HG03565 (cell line): ENCODE results near the gene CDK17.

Experiments used
- ATAC-seq: cut with Tn5 transposase; IDR thresholded peaks from one replicate; pipeline ENCODE4 v1.9.1; 2021; ENCODE audit warnings: mild to moderate bottlenecking, moderate library complexity; ENCODE audit not compliant: unreplicated experiment

The CDK17 gene

DNA sequence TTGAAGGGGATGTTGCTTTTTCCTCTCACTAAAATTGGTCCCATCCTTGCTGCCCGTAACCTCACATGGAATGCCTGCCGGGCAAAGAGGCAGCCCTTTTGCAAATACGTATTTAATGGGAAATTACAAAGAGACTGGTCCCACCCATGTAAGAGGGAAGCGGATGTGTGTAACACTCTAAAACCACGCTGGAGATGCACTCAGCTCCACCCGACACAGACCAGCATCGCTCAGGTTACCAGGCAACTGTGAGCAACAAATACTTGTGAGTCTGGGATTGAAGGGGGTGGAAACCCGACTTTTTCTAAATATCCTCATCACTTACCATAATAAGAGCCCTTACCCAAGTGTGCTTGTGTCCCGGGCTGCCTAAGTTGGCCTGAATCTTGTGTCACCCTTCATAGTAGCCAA, 158.4 kb downstream of the CDK17 start:
- no peak for ATAC-seq

DNA sequence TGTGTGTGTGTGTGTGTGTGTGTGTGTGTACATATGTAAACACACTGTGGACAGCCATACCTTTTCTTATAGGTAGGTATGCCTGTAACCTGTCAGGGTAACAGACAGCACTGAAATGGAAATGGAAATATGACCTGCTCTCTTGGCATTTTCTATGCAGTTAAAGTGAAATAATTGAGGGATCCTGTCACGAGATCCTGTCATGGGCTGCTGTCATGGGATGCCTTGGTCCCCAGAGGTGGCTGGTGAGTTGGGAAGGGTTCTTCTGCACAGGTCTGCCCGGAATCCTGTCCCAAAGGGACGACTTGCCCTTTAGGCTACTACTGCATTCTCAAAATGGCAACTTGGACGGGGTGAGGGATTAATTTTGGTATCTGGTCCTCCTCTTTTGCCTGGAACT, 158.8 kb downstream of the CDK17 start:
- no peak for ATAC-seq

DNA sequence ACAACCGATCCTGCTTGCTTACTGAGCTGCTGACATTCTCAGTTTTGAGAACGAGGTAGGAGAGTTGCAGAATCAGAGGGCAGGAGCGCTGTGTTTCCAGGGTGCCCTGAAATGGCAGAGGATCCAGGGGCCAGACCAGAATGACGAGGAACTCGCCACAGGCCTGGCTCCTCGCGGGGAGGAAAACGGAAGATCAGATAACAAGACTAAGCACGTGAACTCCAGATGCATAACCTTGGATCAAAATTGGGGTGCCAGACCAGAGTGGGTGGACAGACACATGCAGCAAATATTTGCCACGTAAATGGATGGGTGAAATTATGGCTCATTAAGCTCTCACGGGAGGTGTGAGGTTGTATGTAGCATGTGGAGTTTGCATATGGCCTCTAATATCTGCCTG, 159.6 kb downstream of the CDK17 start:
- ATAC-seq = no peak

DNA sequence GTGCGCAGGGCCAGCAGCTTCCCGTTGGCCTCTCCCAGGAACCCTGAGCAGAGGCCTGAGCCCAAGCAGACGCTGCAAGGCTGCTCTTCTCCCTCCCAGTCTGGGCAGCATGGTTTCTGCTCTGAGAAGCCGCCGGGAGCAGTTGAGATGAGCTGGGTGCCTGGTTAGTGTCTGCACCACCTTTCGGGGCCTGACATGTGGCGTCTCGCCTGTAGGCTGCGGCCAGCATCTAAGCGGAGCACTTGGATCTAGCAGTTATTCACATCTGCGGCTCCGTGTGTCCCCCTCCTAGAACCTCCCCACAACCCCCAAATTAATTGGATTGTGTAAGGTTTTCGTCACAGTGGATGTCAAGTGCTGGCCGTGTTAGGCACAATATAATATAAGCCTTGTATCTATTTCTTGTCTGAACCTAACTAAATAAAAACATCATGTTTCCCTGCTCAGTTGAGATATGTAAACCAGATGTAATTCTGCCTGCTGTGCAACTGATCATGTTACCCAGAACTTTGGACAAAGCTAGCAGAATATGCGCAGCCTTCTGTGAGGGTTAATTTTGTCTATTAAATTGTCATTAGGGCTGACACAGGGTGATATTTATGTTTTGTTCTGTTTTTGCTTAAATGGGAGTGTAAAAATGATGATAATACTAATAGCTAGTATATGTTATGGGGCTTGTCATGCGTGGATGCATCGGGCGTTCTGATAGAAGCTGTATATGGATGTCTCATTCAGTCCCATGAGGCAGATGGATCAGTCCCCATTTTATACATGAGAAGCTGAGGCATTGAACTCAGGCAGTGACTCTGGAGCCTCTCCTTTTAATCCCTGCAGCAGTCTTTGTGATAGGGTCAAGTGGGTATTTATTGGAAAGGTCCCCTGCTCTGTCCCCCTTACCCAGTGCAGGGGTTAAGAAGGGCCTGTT, 160.3 kb downstream of the CDK17 start:
- no peak for ATAC-seq

DNA sequence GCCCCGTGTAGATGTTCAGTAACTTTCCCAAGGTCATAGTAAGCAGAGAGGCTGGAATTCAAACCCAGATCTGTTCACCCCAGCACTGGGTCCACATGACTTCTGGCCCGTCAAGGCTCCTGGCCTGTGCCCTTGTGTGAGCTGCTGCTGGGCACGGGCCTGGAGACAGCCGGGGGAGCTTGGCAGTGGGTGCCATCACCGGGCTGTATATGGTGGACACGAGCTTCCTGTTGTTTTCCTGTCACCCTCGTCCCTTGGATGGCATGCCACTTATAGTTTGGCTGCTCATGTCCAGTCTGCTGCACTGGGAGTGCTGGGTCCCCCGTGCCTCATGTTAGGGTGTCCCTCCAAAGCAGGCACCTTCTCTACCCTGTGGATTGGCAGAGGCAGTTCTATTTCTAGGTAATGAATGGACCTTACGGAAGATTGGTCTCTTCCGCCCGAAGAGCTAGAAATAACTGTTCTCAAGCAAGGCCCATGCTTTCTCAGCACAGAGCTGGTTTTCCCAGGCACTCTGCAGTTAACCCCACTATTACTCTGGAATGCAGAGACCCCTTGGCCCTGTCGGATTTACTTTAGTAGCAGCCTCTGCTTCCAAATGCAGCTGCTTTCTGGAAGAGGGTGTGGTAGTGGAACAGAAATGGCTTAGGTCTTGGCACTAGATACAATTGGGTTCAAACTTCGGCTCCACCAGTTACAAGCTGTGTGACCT, 161.7 kb downstream of the CDK17 start:
- no peak for ATAC-seq

DNA sequence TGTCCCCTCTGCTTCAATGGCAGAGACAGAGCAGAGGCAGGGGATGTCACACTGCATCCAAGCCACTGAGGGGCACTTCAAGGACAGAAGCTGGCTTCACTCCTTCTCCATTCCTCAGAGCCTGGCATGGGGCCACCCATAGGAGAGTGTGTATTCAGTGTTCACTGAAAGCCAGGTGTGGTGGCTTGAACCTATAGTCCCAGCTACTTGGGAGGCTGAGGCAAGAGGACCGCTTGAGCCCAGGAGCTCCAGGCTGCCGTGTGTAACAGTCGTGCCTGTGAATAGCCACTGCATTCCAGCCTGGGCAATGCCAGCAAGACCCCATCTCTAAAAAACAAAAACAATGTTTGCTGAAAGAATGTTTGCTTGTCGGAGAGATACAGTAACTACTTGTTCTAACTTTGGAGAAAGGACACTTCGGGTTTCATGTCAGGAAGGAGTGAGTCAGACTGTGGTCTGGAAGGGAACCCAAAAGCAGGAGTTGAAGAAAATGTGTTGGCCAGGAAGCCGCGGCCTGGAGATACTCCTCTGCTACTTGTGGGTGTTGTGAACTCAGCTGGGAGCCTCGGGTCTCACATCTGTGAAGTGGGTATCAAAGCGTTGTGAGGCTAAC, 162.7 kb downstream of the CDK17 start:
- no peak for ATAC-seq

DNA sequence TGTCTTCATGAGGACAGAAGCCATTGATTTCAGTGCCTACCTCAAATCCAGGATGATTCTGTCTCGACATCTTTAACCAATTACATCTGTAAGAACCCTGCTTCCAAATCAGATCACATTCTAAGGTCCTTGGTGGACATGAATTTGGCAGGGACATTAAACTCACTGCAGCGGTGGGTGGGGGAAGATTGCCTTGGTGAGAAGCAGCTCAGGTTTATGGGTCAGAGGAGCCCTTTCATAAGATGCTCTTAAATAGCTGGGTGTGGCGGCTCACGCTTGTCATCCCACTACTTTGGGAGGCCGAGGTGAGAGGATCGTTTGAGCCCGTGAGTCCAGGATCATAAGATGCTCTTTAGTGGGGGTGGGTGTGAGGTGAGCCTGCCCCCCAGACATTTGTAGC, 163.2 kb downstream of the CDK17 start:
- no peak for ATAC-seq

DNA sequence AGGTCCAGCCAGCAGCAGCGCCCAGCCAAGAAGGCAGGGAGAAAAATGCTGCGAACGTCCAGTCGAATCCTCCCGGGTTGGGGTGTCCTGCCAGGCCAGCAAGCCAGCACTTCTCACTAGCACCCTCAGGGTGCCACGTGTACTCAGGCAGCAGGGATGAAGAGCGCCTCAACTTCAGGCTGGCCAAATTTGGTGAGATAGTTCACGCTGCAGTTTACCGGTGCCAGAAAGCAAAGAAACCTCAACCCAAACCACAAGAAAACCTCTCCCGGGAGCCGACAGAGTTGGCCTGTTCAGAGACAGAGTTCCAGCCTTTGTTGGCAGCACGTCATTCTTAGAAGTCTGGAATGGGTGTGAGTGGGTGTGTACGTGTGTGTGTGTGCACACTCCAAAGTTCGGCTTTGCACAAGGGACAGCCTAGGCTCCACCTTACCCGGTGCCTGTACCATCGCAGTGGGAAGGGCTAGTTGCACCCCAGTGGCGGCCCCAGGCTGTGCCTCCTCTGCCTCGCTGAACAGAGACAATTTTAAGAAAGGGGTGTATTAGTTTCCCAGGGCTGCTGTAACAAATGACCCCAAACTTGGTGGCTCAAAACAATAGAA, 163.9 kb downstream of the CDK17 start:
- no peak for ATAC-seq

DNA sequence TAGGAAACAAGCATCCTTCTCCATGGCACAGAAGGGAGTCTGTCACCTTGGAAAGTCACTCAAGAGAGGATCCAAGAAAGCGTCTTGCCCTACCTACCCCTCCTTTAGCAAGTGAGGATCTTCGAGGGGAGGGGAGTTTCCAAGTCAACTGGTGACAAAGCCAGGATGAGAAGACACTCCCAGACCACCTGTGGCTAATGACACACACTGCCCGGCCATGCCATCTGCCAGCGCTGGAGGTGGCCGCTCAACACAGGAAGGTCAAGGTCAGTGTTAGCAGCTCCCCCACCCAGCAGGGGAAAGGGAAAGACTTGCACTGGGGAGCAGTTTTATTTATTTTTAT, 164.8 kb downstream of the CDK17 start:
- no peak for ATAC-seq

DNA sequence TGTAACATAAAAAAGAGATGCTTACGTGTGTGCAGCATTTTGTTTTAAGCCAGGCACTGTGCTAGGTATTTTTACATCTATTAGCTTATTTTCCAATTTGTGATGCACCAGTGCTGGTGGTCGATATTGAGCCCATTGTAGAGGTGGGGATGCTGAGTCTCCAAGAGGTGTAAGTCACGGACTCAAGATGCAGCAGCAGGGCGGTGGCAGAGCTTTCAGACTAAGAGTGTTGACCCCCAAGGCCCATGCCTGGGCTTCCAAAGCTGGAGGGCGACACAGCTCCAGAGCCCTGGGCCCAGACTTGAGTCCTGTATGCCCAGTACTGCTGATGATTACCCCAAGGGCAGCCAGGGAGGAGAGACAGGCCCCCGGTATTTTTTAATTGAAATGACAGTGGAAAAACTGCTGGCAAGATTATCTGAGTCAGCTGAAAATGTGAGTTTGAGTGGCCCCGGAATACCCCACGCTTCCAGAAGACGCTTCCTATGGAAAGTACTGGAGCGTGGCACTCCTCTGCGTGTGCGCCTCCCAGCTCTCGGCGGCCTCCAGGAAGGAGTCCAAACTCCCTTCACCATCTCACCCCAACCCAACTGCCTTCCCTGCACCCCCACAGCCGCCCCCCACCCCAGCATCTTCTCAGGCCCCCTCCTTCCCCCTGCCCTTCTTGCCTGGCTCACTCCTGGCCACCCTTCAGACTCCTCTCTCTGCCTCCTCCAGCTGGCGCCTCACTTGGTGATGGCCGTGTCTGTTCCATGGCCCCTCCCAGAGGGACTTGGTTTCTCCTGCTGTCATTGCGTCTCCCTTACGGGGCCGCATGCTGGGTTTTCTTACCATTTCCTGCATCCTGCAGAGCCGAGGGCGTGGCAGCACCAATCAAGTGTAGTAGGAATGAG, 165.4 kb downstream of the CDK17 start:
- no peak for ATAC-seq

DNA sequence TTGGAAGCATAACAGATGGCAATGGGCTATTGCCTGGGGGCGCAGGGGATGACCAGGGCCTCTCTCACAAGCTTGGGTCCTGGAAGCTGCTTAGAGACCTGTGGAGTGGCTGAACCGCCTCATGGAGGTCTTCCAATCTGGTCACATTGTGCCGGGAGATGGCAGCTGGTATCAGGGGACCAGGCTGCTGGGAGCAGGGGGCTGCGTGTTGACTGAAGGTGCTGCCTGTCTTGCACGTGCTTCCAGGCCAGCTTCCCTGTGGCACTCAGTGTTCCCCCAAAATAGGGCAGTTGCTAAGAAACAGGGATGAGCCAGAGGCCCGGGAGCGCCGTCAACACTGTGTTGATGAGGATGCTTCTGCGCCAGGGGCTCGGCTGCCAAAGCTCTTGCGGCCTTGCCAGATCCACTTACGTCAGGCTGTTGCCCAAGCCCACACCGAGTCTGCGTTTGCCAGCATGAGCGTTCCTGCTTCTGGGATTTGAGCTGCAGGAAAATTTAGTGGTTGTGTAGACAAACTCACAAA, 166.2 kb downstream of the CDK17 start:
- no peak for ATAC-seq

DNA sequence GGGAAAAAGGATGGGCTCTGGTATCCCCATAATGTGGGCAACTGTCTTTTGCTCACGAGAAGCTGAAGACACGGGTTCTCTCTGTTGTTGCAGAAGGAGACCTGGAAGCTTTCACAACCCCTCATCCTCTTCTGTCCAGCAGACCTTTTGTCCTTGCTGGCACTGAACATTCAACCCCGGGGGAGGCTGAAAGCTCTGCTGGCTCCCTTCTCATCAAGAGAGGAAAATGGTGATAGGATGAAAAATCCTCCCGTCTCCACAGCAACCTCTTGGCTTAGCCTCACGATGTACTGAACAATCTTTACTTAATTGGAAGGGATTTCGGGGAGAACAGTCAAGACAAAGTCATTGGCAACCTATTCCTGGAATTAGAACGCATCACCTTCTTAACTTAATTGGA, 167.1 kb downstream of the CDK17 start:
- ATAC-seq = no peak

DNA sequence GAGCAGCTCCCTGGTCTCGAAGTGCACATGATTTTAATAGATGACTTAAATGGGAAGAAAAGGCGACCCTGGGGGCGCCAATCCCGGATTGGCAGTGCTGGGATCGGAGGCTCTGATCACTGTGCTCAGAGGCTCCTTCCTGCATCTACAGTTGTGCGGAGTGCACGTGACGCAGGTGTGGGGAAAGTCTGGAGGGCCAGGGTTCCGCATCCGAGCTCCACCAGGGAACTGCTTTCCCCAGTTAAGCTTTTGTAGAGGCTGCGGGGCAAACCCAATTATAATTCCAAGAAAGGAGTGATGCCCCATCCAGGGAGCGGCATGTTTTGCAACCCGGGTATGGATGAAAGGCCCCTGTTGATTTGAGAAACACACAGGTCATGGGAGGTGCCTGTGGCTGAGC, 169.6 kb downstream of the CDK17 start:
- no peak for ATAC-seq

DNA sequence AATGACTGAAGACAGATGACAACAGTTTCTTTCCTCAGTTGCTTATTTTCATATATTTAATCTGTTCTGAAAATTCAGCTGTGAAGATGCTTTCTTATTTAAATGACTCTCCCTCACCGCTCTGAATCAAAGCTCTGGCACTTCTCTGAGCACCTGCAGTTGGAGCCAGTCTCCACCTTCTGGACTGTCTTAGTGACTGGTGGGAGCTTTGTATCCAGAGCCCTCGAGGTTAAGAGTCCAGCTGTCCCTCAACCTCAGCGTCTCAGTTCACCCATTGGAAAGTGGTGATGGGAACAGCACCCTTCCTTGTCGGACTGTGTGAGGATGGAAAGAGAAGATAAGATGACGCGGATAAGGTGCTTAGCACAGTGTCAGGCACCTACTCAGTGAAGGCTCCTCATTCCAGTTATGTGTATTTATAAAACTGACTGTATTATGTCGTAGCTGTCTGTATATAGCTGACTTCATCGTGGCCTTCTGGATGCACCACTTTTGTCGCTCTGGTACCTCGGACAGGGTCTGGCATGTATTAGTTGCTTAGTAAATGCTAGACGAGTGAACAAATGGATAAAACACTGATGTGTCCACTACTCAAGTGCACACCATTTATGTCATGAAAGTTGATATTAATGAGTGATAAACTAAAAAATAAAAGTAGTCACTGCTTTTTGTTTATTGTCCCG, 171.5 kb downstream of the CDK17 start:
- ATAC-seq = no peak
